Erythroblast (primary cell): ENCODE measurements around the gene ANKRD13D.

ENCODE experiments used
- GATA1 ChIP-seq: IDR thresholded peaks from 2 replicates; pipeline ENCODE4 v1.6.1; 2011; ENCODE audit warnings: low read depth, mild to moderate bottlenecking, control low read depth, low read length, moderate library complexity
- POLR2A ChIP-seq: IDR thresholded peaks from 2 replicates; pipeline ENCODE4 v1.6.1; 2011; ENCODE audit warnings: mild to moderate bottlenecking, low read length

DNA sequence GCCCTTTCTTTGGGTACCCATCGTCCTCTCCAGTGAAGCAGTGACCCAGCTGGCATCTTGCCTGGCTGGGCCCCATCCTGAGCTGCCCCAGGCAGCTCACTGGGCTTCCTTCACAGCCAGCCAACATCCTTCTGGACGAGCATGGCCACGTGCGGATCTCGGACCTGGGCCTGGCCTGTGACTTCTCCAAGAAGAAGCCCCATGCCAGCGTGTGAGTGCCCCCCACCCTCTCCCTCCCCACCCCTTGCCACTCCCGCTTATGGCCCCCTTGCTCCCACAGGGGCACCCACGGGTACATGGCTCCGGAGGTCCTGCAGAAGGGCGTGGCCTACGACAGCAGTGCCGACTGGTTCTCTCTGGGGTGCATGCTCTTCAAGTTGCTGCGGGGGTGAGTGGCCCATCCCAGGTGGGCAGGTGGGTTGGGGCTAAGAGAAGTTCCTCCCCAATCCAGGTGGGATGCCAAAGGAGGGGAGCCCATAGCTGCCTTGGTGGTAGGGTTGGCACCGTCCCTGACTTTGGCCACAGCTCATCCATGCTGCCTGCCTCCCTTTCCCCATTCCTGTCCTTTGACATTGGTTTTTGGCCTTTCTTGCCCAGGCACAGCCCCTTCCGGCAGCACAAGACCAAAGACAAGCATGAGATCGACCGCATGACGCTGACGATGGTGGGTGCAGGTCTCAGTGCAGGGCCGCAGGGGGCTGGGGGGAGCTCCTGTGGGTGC, 6.8 kb upstream of the ANKRD13D start:
- TF ChIP-seq POLR2A (no peak), GATA1 (no peak)
